Uterus (tissue), 2 donors: ENCODE results near the gene SASS6.

ENCODE experiments used
- CTCF ChIP-seq, 4 experiments: fragments of 200-600 bp in 2 of 4; fragments of 450-650 bp in 2 of 4; sonication (generic) in 2 of 4; IDR thresholded peaks; one replicate each; pipeline ENCODE4 v1.5.1; 2016 to 2019; ENCODE audit warnings: antibody characterized with exemption in 4 of 4, mild to moderate bottlenecking in 2 of 4, moderate library complexity in 1 of 4
- POLR2A ChIP-seq, 2 donors: fragments of 450-650 bp; IDR thresholded peaks; one replicate each; pipeline ENCODE4 v1.6.1; 2016; ENCODE audit warnings: antibody characterized with exemption in 2 of 2, mild to moderate bottlenecking in 1 of 2, moderate library complexity in 1 of 2

GRCh38 chr1:100164216-100164615, 31.5 kb upstream of the SASS6 start:
- no peak for TF ChIP-seq CTCF (IDR thresholded peaks at IDR 0.05)
- TF ChIP-seq POLR2A (IDR thresholded peaks at IDR 0.05): no peak
